HEK293 (cell line): Measurements from ENCODE around the gene PSTPIP1.

Source experiments
- CTCF ChIA-PET: fragments of 350-600 bp; formaldehyde crosslinking; extraction: SDS; loops from one replicate; lab custom pipeline; 2021; ENCODE audit warnings: antibody characterized with exemption; lab: Yijun Ruan, JAX
- POLR2A ChIA-PET: fragments of 300-600 bp; formaldehyde crosslinking; extraction: SDS; loops from one replicate; lab custom pipeline; 2020; ENCODE audit warnings: antibody characterized with exemption, inconsistent platforms; lab: Yijun Ruan, JAX
- H3K27ac ChIP-seq: fragments of 200-500 bp; sonication (Bioruptor generic); 2 replicates; pipeline ENCODE4 v1.5.1; 2014; ENCODE audit warnings: low read depth, low read length, control low read depth, inconsistent platforms; ENCODE audit errors: extremely low read depth
- H3K36me3 ChIP-seq, 2 experiments: fragments of 200-500 bp in 1 of 2; sonication (Bioruptor generic) in 1 of 2; 1 replicate in 1 of 2; 2 replicates in 1 of 2; pipeline ENCODE4 v1.5.1; 2014 to 2017; ENCODE audit warnings: inconsistent platforms in 2 of 2, low read length in 2 of 2; ENCODE audit not compliant: control insufficient read depth in 2 of 2, insufficient read depth in 1 of 2
- H3K4me1 ChIP-seq: fragments of 200-500 bp; sonication (Bioruptor generic); 2 replicates; pipeline ENCODE4 v1.5.1; 2014; ENCODE audit warnings: mild to moderate bottlenecking, low read length, inconsistent platforms; ENCODE audit not compliant: control insufficient read depth, insufficient read depth
- H3K4me3 ChIP-seq: 2 replicates; pipeline ENCODE4 v1.5.1; 2011; ENCODE audit warnings: low read depth, mild to moderate bottlenecking, control low read depth, low read length, moderate library complexity
- H3K9me3 ChIP-seq: fragments of 200-500 bp; sonication (Bioruptor generic); 2 replicates; pipeline ENCODE4 v1.5.1; 2014; ENCODE audit warnings: low read depth, low read length, inconsistent platforms; ENCODE audit not compliant: control insufficient read depth, insufficient read depth
- FEZF1 ChIP-seq: fragments of 450-650 bp; formaldehyde crosslinking; IDR thresholded peaks from 2 replicates; pipeline ENCODE4 v1.5.1; 2016; ENCODE audit warnings: missing biosample characterization, missing genetic modification characterization
- GLIS1 ChIP-seq: fragments of 450-650 bp; formaldehyde crosslinking; IDR thresholded peaks from 2 replicates; pipeline ENCODE4 v1.5.1; 2016; ENCODE audit warnings: missing biosample characterization, missing genetic modification characterization
- IKZF3 ChIP-seq: fragments of 450-650 bp; IDR thresholded peaks from 2 replicates; pipeline ENCODE4 v1.5.0; 2018; ENCODE audit warnings: missing biosample characterization, mild to moderate bottlenecking, missing genetic modification characterization, moderate library complexity
- REPIN1 ChIP-seq: fragments of 450-650 bp; formaldehyde crosslinking; IDR thresholded peaks from 2 replicates; pipeline ENCODE4 v1.5.1; 2017; ENCODE audit warnings: missing biosample characterization, missing genetic modification characterization, low read depth
- ZIC2 ChIP-seq: fragments of 450-650 bp; formaldehyde crosslinking; IDR thresholded peaks from 2 replicates; pipeline ENCODE4 v1.5.1; 2016; ENCODE audit warnings: missing biosample characterization, missing genetic modification characterization
- ZNF184 ChIP-seq: fragments of 450-650 bp; IDR thresholded peaks from 2 replicates; pipeline ENCODE4 v1.5.1; 2018; ENCODE audit warnings: missing biosample characterization, mild to moderate bottlenecking, missing genetic modification characterization
- ZNF2 ChIP-seq: fragments of 450-650 bp; formaldehyde crosslinking; IDR thresholded peaks from 2 replicates; pipeline ENCODE4 v1.5.1; 2016; ENCODE audit warnings: missing biosample characterization, missing genetic modification characterization
- ZNF23 ChIP-seq: fragments of 450-650 bp; formaldehyde crosslinking; IDR thresholded peaks from 2 replicates; pipeline ENCODE4 v1.5.1; 2016; ENCODE audit warnings: missing biosample characterization, missing genetic modification characterization, borderline replicate concordance
- ZNF324 ChIP-seq: fragments of 450-650 bp; formaldehyde crosslinking; IDR thresholded peaks from 2 replicates; pipeline ENCODE4 v1.5.1; 2016; ENCODE audit warnings: missing biosample characterization, missing genetic modification characterization
- ZNF555 ChIP-seq: fragments of 450-650 bp; formaldehyde crosslinking; conservative IDR thresholded peaks from 2 replicates; pipeline ENCODE4 v1.5.1; 2017; ENCODE audit warnings: missing biosample characterization, mild to moderate bottlenecking, missing genetic modification characterization, inconsistent platforms
- ZNF664 ChIP-seq: fragments of 450-650 bp; formaldehyde crosslinking; IDR thresholded peaks from 2 replicates; pipeline ENCODE4 v1.5.1; 2016; ENCODE audit warnings: missing biosample characterization, missing genetic modification characterization
- ZNF707 ChIP-seq: fragments of 450-650 bp; formaldehyde crosslinking; IDR thresholded peaks from 2 replicates; pipeline ENCODE4 v1.5.1; 2016; ENCODE audit warnings: missing biosample characterization, missing genetic modification characterization
- ZNF76 ChIP-seq: fragments of 450-650 bp; formaldehyde crosslinking; IDR thresholded peaks from 2 replicates; pipeline ENCODE4; 2016; ENCODE audit warnings: low read depth, missing biosample characterization, missing genetic modification characterization, borderline replicate concordance
- ZNF776 ChIP-seq: fragments of 450-650 bp; formaldehyde crosslinking; IDR thresholded peaks from 2 replicates; pipeline ENCODE4 v1.5.0; 2017; ENCODE audit warnings: missing biosample characterization, missing genetic modification characterization, borderline replicate concordance
- ZNF830 ChIP-seq: fragments of 450-650 bp; IDR thresholded peaks from 2 replicates; pipeline ENCODE4 v1.5.0; 2018; ENCODE audit warnings: missing biosample characterization, missing genetic modification characterization, low read depth, mild to moderate bottlenecking, moderate library complexity
- TF ChIP-seq, protein P1 (sequence below): fragments of 450-650 bp; formaldehyde crosslinking; IDR thresholded peaks from 2 replicates; pipeline ENCODE4; 2016; ENCODE audit warnings: missing biosample characterization, missing genetic modification characterization
- TF ChIP-seq, protein P2 (sequence below): fragments of 450-650 bp; formaldehyde crosslinking; IDR thresholded peaks from 2 replicates; pipeline ENCODE4 v1.5.1; 2016; ENCODE audit warnings: missing biosample characterization, missing genetic modification characterization
- TF ChIP-seq, protein P3 (sequence below): fragments of 450-650 bp; formaldehyde crosslinking; IDR thresholded peaks from 2 replicates; pipeline ENCODE4 v1.5.1; 2016; ENCODE audit warnings: missing biosample characterization, missing genetic modification characterization, borderline replicate concordance
- TF ChIP-seq, protein P4 (sequence below): fragments of 450-650 bp; formaldehyde crosslinking; IDR thresholded peaks from 2 replicates; pipeline ENCODE4 v1.5.1; 2017; ENCODE audit warnings: missing biosample characterization, missing genetic modification characterization
- TF ChIP-seq, protein P5 (sequence below): fragments of 450-650 bp; formaldehyde crosslinking; IDR thresholded peaks from 2 replicates; pipeline ENCODE4 v1.5.1; 2017; ENCODE audit warnings: missing biosample characterization, missing genetic modification characterization

PSTPIP1 gene

GRCh38 chr15:77019521-77020331 lies 24.8 kb downstream of the PSTPIP1 start:
- ChIA-PET CTCF (interaction anchor here (0.7 to 1.1 kb wide), 3 partner anchors 11 to 882 kb away, joined by 3 read pairs; no protein-coding TSS in a partner anchor), POLR2A (no interaction called here)
- no peaks in the 10 kb centered on the region for H3K36me3 ChIP-seq
- H3K27ac ChIP-seq, result no peak overlapping the region
- H3K4me3 ChIP-seq, result no peak overlapping the region
- no peaks in the 10 kb centered on the region for H3K4me1 ChIP-seq
- no peaks in the 10 kb centered on the region for H3K9me3 ChIP-seq
- TF ChIP-seq, protein P1, sequence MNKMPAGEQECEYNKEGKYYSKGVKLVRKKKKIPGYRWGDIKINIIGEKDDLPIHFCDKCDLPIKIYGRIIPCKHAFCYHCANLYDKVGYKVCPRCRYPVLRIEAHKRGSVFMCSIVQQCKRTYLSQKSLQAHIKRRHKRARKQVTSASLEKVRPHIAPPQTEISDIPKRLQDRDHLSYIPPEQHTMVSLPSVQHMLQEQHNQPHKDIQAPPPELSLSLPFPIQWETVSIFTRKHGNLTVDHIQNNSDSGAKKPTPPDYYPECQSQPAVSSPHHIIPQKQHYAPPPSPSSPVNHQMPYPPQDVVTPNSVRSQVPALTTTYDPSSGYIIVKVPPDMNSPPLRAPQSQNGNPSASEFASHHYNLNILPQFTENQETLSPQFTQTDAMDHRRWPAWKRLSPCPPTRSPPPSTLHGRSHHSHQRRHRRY (tag by site-specific recombination), result no peak
- peak; percentile 65 for TF ChIP-seq GLIS1 (tag by site-specific recombination)
- TF ChIP-seq ZNF555 (tag by site-specific recombination), result no peak
- peak; percentile 51 for TF ChIP-seq ZIC2
- TF ChIP-seq, all 188 proteins: peak for 2

- TF ChIP-seq ZNF324 (tag by site-specific recombination), result no peak
- no peak for TF ChIP-seq ZNF184 (tag by site-specific recombination)
- TF ChIP-seq ZNF23 (tag by site-specific recombination), result no peak
- TF ChIP-seq, protein P2, sequence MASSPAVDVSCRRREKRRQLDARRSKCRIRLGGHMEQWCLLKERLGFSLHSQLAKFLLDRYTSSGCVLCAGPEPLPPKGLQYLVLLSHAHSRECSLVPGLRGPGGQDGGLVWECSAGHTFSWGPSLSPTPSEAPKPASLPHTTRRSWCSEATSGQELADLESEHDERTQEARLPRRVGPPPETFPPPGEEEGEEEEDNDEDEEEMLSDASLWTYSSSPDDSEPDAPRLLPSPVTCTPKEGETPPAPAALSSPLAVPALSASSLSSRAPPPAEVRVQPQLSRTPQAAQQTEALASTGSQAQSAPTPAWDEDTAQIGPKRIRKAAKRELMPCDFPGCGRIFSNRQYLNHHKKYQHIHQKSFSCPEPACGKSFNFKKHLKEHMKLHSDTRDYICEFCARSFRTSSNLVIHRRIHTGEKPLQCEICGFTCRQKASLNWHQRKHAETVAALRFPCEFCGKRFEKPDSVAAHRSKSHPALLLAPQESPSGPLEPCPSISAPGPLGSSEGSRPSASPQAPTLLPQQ (tag by site-specific recombination), result no peak
- TF ChIP-seq ZNF707, result no peak
- TF ChIP-seq, protein P3, sequence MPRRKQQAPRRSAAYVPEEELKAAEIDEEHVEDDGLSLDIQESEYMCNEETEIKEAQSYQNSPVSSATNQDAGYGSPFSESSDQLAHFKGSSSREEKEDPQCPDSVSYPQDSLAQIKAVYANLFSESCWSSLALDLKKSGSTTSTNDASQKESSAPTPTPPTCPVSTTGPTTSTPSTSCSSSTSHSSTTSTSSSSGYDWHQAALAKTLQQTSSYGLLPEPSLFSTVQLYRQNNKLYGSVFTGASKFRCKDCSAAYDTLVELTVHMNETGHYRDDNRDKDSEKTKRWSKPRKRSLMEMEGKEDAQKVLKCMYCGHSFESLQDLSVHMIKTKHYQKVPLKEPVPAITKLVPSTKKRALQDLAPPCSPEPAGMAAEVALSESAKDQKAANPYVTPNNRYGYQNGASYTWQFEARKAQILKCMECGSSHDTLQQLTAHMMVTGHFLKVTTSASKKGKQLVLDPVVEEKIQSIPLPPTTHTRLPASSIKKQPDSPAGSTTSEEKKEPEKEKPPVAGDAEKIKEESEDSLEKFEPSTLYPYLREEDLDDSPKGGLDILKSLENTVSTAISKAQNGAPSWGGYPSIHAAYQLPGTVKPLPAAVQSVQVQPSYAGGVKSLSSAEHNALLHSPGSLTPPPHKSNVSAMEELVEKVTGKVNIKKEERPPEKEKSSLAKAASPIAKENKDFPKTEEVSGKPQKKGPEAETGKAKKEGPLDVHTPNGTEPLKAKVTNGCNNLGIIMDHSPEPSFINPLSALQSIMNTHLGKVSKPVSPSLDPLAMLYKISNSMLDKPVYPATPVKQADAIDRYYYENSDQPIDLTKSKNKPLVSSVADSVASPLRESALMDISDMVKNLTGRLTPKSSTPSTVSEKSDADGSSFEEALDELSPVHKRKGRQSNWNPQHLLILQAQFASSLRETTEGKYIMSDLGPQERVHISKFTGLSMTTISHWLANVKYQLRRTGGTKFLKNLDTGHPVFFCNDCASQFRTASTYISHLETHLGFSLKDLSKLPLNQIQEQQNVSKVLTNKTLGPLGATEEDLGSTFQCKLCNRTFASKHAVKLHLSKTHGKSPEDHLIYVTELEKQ (tag by site-specific recombination), result no peak
- TF ChIP-seq IKZF3 (tag by site-specific recombination), result no peak
- no peak for TF ChIP-seq ZNF830 (tag by site-specific recombination)
- TF ChIP-seq REPIN1 (tag by site-specific recombination), result no peak
- TF ChIP-seq ZNF2 (tag by site-specific recombination), result no peak
- TF ChIP-seq ZNF664 (tag by site-specific recombination), result no peak
- no peak for TF ChIP-seq ZNF776
- TF ChIP-seq, protein P4, sequence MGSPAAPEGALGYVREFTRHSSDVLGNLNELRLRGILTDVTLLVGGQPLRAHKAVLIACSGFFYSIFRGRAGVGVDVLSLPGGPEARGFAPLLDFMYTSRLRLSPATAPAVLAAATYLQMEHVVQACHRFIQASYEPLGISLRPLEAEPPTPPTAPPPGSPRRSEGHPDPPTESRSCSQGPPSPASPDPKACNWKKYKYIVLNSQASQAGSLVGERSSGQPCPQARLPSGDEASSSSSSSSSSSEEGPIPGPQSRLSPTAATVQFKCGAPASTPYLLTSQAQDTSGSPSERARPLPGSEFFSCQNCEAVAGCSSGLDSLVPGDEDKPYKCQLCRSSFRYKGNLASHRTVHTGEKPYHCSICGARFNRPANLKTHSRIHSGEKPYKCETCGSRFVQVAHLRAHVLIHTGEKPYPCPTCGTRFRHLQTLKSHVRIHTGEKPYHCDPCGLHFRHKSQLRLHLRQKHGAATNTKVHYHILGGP, result no peak
- TF ChIP-seq, protein P5, sequence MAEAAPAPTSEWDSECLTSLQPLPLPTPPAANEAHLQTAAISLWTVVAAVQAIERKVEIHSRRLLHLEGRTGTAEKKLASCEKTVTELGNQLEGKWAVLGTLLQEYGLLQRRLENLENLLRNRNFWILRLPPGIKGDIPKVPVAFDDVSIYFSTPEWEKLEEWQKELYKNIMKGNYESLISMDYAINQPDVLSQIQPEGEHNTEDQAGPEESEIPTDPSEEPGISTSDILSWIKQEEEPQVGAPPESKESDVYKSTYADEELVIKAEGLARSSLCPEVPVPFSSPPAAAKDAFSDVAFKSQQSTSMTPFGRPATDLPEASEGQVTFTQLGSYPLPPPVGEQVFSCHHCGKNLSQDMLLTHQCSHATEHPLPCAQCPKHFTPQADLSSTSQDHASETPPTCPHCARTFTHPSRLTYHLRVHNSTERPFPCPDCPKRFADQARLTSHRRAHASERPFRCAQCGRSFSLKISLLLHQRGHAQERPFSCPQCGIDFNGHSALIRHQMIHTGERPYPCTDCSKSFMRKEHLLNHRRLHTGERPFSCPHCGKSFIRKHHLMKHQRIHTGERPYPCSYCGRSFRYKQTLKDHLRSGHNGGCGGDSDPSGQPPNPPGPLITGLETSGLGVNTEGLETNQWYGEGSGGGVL, result no peak
- TF ChIP-seq ZNF76, result no peak
- TF ChIP-seq FEZF1 (tag by site-specific recombination), result no peak
- TF ChIP-seq, all 188 proteins: peak for 0
- CTCF ChIA-PET, result interaction anchor here (0.7 to 1.1 kb wide), 2 partner anchors 523 to 882 kb away, joined by 3 read pairs; no protein-coding TSS in a partner anchor
- Histone ChIP-seq H3K36me3 (no peaks in the 10 kb centered on the region), H3K9me3 (no peaks in the 10 kb centered on the region), H3K4me3 (no peak overlapping the region), H3K4me1 (no peaks in the 10 kb centered on the region), H3K27ac (no peak overlapping the region)
- POLR2A ChIA-PET, result no interaction called here
Observed at GRCh38 chr15:77020348-77021087, 25.6 kb downstream of the PSTPIP1 start.
